Naive thymus-derived CD4-positive, alpha-beta T cell (primary cell): ENCODE measurements around the gene GPR141. TPM values are rescaled to one million over a fixed set of nuclear protein-coding genes. Genes with fewer than 3 reads are reported as not detected.

Experiments
- ATAC-seq: fragments of 150-1000 bp; cut with Tn5 transposase; 2 replicates; pipeline ENCODE4 v1.10.0; 2021; ENCODE audit warnings: mild to moderate bottlenecking, moderate library complexity
- CTCF ChIA-PET: fragments of 350-600 bp; sonication (Branson Sonifier 250); formaldehyde crosslinking; loops from one replicate; lab custom pipeline; 2021; ENCODE audit warnings: antibody characterized with exemption; lab: Charles Lee
- POLR2A ChIA-PET: fragments of 350-600 bp; sonication (Branson Sonifier 250); formaldehyde crosslinking; loops from one replicate; lab custom pipeline; 2021; ENCODE audit warnings: antibody characterized with exemption, inconsistent platforms; lab: Charles Lee
- DNase-seq, 9 donors: peaks; one replicate each; pipeline versions ENCODE4 v3.0.0 to v3.0.0-alpha.2; 2020 to 2022; ENCODE audit warnings: mixed read lengths in 1 of 9
- H3K27ac ChIP-seq: one replicate; pipeline ENCODE4 v1.7.0; 2013; ENCODE audit warnings: mild to moderate bottlenecking, low read depth, low read length, moderate library complexity
- H3K27me3 ChIP-seq, 2 donors: one replicate each; pipeline ENCODE4 v1.7.0; 2013; ENCODE audit warnings: low read length in 2 of 2, mild to moderate bottlenecking in 2 of 2, moderate library complexity in 2 of 2; ENCODE audit not compliant: control insufficient read depth in 2 of 2, insufficient read depth in 2 of 2
- H3K36me3 ChIP-seq, 3 experiments: 1 replicate in 2 of 3; 2 replicates in 1 of 3; pipeline ENCODE4 v1.7.0; 2013; ENCODE audit warnings: low read length in 3 of 3, mild to moderate bottlenecking in 3 of 3, moderate library complexity in 1 of 3; ENCODE audit not compliant: insufficient read depth in 3 of 3, control insufficient read depth in 2 of 3
- H3K4me1 ChIP-seq, 2 donors: one replicate each; pipeline ENCODE4 v1.7.0; 2013; ENCODE audit warnings: low read length in 2 of 2, mild to moderate bottlenecking in 2 of 2, moderate library complexity in 1 of 2; ENCODE audit not compliant: control insufficient read depth in 2 of 2, insufficient read depth in 2 of 2
- H3K4me3 ChIP-seq: 2 replicates; pipeline ENCODE4 v1.7.0; 2013; ENCODE audit warnings: mild to moderate bottlenecking, low read length
- H3K9me3 ChIP-seq, 3 experiments: 1 replicate in 2 of 3; 2 replicates in 1 of 3; pipeline ENCODE4 v1.7.0; 2013; ENCODE audit warnings: low read length in 3 of 3; ENCODE audit not compliant: control insufficient read depth in 2 of 3
- H3K27ac Mint-ChIP-seq, 9 donors: one replicate each; pipeline ENCODE4 v1.8.0; 2020 to 2022; ENCODE audit warnings: mixed read lengths in 9 of 9, mild to moderate bottlenecking in 8 of 9, moderate library complexity in 5 of 9, inconsistent platforms in 2 of 9
- H3K27me3 Mint-ChIP-seq, 5 donors: one replicate each; pipeline ENCODE4 v1.8.0; 2021 to 2022; ENCODE audit warnings: mixed read lengths in 5 of 5, mild to moderate bottlenecking in 1 of 5
- H3K36me3 Mint-ChIP-seq, 5 donors: one replicate each; pipeline ENCODE4 v1.8.0; 2020 to 2022; ENCODE audit warnings: mixed read lengths in 5 of 5, mild to moderate bottlenecking in 3 of 5, inconsistent platforms in 1 of 5
- H3K4me1 Mint-ChIP-seq, 7 donors: one replicate each; pipeline ENCODE4 v1.8.0; 2020 to 2022; ENCODE audit warnings: mixed read lengths in 7 of 7, mild to moderate bottlenecking in 3 of 7, inconsistent platforms in 1 of 7
- H3K4me3 Mint-ChIP-seq, 10 donors: one replicate each; pipeline ENCODE4 v1.8.0; 2020 to 2022; ENCODE audit warnings: mild to moderate bottlenecking in 10 of 10, mixed read lengths in 10 of 10, moderate library complexity in 6 of 10, inconsistent platforms in 2 of 10
- H3K9me3 Mint-ChIP-seq, 11 donors: one replicate each; pipeline ENCODE4 v1.8.0; 2020 to 2022; ENCODE audit warnings: mixed read lengths in 11 of 11, mild to moderate bottlenecking in 4 of 11, inconsistent platforms in 1 of 11, moderate library complexity in 1 of 11
- intact Hi-C, 2 donors: fragments of 100-400 bp; cut with micrococcal nuclease; formaldehyde crosslinking; loops; one replicate each; pipeline ENCODE4 v1.15.1; 2023
- polyA plus RNA-seq, 2 donors: library from polyadenylated mRNA; unstranded; fragments of 300-500 nt; fragmentation: Illumina TruSeq; gene quantifications; one replicate each; pipeline ENCODE4 v1.2.3, GENCODE V29; 2021
- total RNA-seq, 6 experiments: library from RNA in 5 of 6; stranded (reverse) in 5 of 6; gene quantifications; 1 replicate in 5 of 6; 2 replicates in 1 of 6; pipeline ENCODE4 v1.2.3 and lab custom pipeline; 2021 to 2026

The GPR141 gene
- total and polyA plus RNA-seq, 7 experiments from 2014 or later, result 0.38 to 16.4 (median 1.1) TPM; not detected in 4

GRCh38 chr7:37657816-37658215, 25.8 kb upstream of the GPR141 start:
- no peak for DNase-seq
- no peak overlapping the region for H3K27ac ChIP-seq
- H3K9me3 Mint-ChIP-seq, result peaks cover 0 to 5% (median 0%) of the 10 kb centered on the region in 11 donors

GRCh38 chr7:37659971-37660565, 23.5 kb upstream of the GPR141 start:
- no peak for ATAC-seq
- Mint-ChIP-seq H3K4me3 (no peak overlapping the region), H3K9me3 (peaks cover 0 to 4% (median 0%) of the 10 kb centered on the region in 11 donors), H3K36me3 (no peaks in the 10 kb centered on the region), H3K27me3 (peaks cover 6 to 25% (median 18%) of the 10 kb centered on the region in 5 donors), H3K27ac (no peak overlapping the region), H3K4me1 (peaks cover 0 to 22% (median 0%) of the 10 kb centered on the region in 7 donors)
- no peak for DNase-seq
- ChIA-PET POLR2A (no interaction called here), CTCF (no interaction called here)
- Histone ChIP-seq H3K36me3 (no peaks in the 10 kb centered on the region), H3K4me3 (no peak overlapping the region), H3K9me3 (no peaks in the 10 kb centered on the region), H3K27ac (no peak overlapping the region), H3K27me3 (no peaks in the 10 kb centered on the region), H3K4me1 (no peaks in the 10 kb centered on the region)
- intact Hi-C loops, result no loop called here

More at GRCh38 chr7:37657816-37658215, 25.8 kb upstream of the GPR141 start:
- intact Hi-C loops, result no loop called here
- ChIA-PET POLR2A (no interaction called here), CTCF (no interaction called here)
- Mint-ChIP-seq H3K27ac (no peak overlapping the region), H3K27me3 (peaks cover 6 to 15% (median 12%) of the 10 kb centered on the region in 5 donors), H3K36me3 (no peaks in the 10 kb centered on the region), H3K4me1 (peaks cover 0 to 18% (median 0%) of the 10 kb centered on the region in 7 donors), H3K4me3 (no peak overlapping the region)
- no peaks in the 10 kb centered on the region for H3K9me3 ChIP-seq
- H3K27me3 ChIP-seq, result no peaks in the 10 kb centered on the region
- no peak overlapping the region for H3K4me3 ChIP-seq
- no peaks in the 10 kb centered on the region for H3K4me1 ChIP-seq
- H3K36me3 ChIP-seq, result no peaks in the 10 kb centered on the region
- ATAC-seq, result peak; percentile 70

GRCh38 chr7:37660614-37661013, 23.0 kb upstream of the GPR141 start:
- intact Hi-C loops, result no loop called here
- H3K27me3 Mint-ChIP-seq, result peaks cover 6 to 27% (median 22%) of the 10 kb centered on the region in 5 donors
- H3K9me3 Mint-ChIP-seq, result peaks cover 0 to 2% (median 0%) of the 10 kb centered on the region in 11 donors
- no peak overlapping the region for H3K27ac ChIP-seq
- no peaks in the 10 kb centered on the region for H3K36me3 Mint-ChIP-seq
- no peaks in the 10 kb centered on the region for H3K9me3 ChIP-seq
- CTCF ChIA-PET, result no interaction called here
- ATAC-seq, result no peak
- peaks cover 0 to 22% (median 0%) of the 10 kb centered on the region in 7 donors for H3K4me1 Mint-ChIP-seq
- no peak overlapping the region for H3K4me3 Mint-ChIP-seq
- no peaks in the 10 kb centered on the region for H3K27me3 ChIP-seq
- no peaks in the 10 kb centered on the region for H3K36me3 ChIP-seq
- no peak for DNase-seq
- no peaks in the 10 kb centered on the region for H3K4me1 ChIP-seq
- H3K27ac Mint-ChIP-seq, result no peak overlapping the region
- POLR2A ChIA-PET, result no interaction called here
- no peak overlapping the region for H3K4me3 ChIP-seq

- ATAC-seq, result peak; percentile 57
- peaks cover 0 to 14% (median 0%) of the 10 kb centered on the region in 7 donors for H3K4me1 Mint-ChIP-seq
- no peak overlapping the region for H3K4me3 Mint-ChIP-seq
- H3K36me3 ChIP-seq, result no peaks in the 10 kb centered on the region
- no peak overlapping the region for H3K27ac Mint-ChIP-seq
- no peak overlapping the region for H3K27ac ChIP-seq
- no peaks in the 10 kb centered on the region for H3K36me3 Mint-ChIP-seq
- peaks cover 0 to 2% (median 0%) of the 10 kb centered on the region in 11 donors for H3K9me3 Mint-ChIP-seq
- peaks cover 0 to 25% (median 20%) of the 10 kb centered on the region in 5 donors for H3K27me3 Mint-ChIP-seq
- H3K4me1 ChIP-seq, result no peaks in the 10 kb centered on the region
- DNase-seq, result no peak
- no peaks in the 10 kb centered on the region for H3K27me3 ChIP-seq
- no peak overlapping the region for H3K4me3 ChIP-seq
- CTCF ChIA-PET, result no interaction called here
- H3K9me3 ChIP-seq, result no peaks in the 10 kb centered on the region
- POLR2A ChIA-PET, result no interaction called here
- intact Hi-C loops, result no loop called here
Observed at GRCh38 chr7:37663693-37664092, 19.9 kb upstream of the GPR141 start.

GRCh38 chr7:37665352-37666022, 18.1 kb upstream of the GPR141 start:
- no peaks in the 10 kb centered on the region for H3K36me3 Mint-ChIP-seq
- POLR2A ChIA-PET, result no interaction called here
- intact Hi-C loops, result no loop called here
- peaks cover 0 to 3% (median 0%) of the 10 kb centered on the region in 11 donors for H3K9me3 Mint-ChIP-seq
- peaks cover 0 to 21% (median 20%) of the 10 kb centered on the region in 5 donors for H3K27me3 Mint-ChIP-seq
- ATAC-seq (no peak), DNase-seq (no peak)
- H3K27me3 ChIP-seq, result no peaks in the 10 kb centered on the region
- H3K36me3 ChIP-seq, result no peaks in the 10 kb centered on the region
- no peak overlapping the region for H3K27ac Mint-ChIP-seq
- peaks cover 0 to 14% (median 0%) of the 10 kb centered on the region in 7 donors for H3K4me1 Mint-ChIP-seq
- no peak overlapping the region for H3K4me3 ChIP-seq
- H3K4me3 Mint-ChIP-seq, result no peak overlapping the region
- no peaks in the 10 kb centered on the region for H3K9me3 ChIP-seq
- no peak overlapping the region for H3K27ac ChIP-seq
- CTCF ChIA-PET, result no interaction called here
- H3K4me1 ChIP-seq, result no peaks in the 10 kb centered on the region

GRCh38 chr7:37666026-37666799, 17.4 kb upstream of the GPR141 start:
- peaks cover 0 to 3% (median 0%) of the 10 kb centered on the region in 11 donors for H3K9me3 Mint-ChIP-seq
- no peak overlapping the region for H3K27ac Mint-ChIP-seq
- Histone ChIP-seq H3K27ac (no peak overlapping the region), H3K4me3 (no peak overlapping the region), H3K4me1 (no peaks in the 10 kb centered on the region), H3K27me3 (no peaks in the 10 kb centered on the region), H3K36me3 (no peaks in the 10 kb centered on the region), H3K9me3 (no peaks in the 10 kb centered on the region)
- H3K4me3 Mint-ChIP-seq, result no peak overlapping the region
- H3K4me1 Mint-ChIP-seq, result peaks cover 0 to 13% (median 0%) of the 10 kb centered on the region in 7 donors
- POLR2A ChIA-PET, result no interaction called here
- DNase-seq, result no peak
- H3K36me3 Mint-ChIP-seq, result no peaks in the 10 kb centered on the region
- peaks cover 0 to 25% (median 20%) of the 10 kb centered on the region in 5 donors for H3K27me3 Mint-ChIP-seq
- CTCF ChIA-PET, result no interaction called here
- ATAC-seq, result peak; percentile 61
- intact Hi-C loops, result no loop called here
